CD4-positive, alpha-beta T cell treated with Interleukin-21 for 1 hour (primary cell): ENCODE data around the gene PIM1.
"Not testable (repeated sequence)": the region's sequence is repeated elsewhere in the genome, so short reads cannot be mapped to it uniquely, and the experiment has no call there.

ENCODE experiments used
- DNase-seq: peaks from one replicate; pipeline ENCODE4 v3.0.0-alpha.2; 2020

Gene PIM1

DNA sequence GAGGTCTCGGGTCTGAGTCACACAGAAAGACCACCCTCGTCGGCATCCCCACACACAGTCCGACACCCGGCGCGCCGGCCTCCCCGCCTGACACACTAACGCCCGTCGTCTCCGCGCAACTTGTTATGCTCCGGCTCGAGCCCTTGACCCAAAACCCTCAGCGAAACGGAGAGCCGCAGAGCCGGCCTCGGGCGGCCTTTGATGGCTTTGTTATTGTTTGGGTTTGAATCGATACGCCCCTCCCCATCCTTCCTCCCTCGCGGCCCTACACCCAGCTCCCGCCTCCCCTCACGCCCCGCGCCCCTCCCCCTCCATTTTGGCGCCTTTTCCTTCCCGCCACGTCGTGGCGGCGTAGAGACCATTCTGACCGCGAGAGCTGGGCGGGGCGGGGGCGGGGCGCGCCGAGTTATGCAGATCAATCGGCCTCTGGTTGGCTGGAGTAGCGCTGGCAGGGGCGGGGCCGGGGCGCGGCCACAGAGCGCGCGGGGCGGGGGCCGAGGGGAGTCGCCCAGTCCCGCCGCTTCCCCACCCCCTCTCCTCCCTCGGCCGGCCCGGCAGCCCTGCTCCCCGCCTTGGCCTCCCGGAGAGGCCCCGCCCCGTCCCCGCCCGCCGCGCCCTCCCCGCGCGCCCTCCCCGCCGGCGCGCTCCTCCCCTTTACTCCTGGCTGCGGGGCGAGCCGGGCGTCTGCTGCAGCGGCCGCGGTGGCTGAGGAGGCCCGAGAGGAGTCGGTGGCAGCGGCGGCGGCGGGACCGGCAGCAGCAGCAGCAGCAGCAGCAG, at the start of gene PIM1:
Gene PIM1, plus strand, starts transcription at position 657 of the 777 bp plus-strand sequence. CDS start 424 bp downstream, outside the sequence.
- DNase-seq: peak; percentile 99

GRCh38 chr6:37121556-37121955, 48.4 kb upstream of the PIM1 start:
- no peak for DNase-seq

DNA sequence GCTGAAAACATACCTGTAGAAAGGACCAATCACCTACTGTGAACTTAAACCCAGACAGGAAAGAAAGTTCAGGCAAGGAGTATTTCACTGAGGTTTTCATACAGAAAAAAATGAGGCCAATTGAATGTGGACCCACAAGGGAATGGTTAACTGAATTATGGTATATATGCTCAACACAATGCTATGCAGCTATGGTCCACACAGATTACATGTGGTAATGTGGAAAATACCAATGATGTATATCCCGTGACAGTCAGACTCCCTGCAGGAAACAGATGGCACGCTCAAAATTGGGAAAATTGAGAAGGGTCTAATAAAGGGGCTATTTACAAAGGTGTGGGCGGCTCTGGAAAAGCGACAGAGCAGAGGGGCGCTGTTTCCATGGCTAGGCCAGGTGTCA, 47.1 kb upstream of the PIM1 start:
- DNase-seq: no peak

- no peak for DNase-seq
These were observed 45.8 kb upstream of the PIM1 start for GRCh38 chr6:37123957-37124729.

- no peak for DNase-seq
These were observed 44.0 kb upstream of the PIM1 start for GRCh38 chr6:37125774-37126492.

- DNase-seq: no peak
These were observed 43.4 kb upstream of the PIM1 start for GRCh38 chr6:37126493-37126958.

- DNase-seq: no peak
These were observed 42.9 kb upstream of the PIM1 start for GRCh38 chr6:37126961-37127616.

GRCh38 chr6:37127961-37128862, 41.7 kb upstream of the PIM1 start:
- no peak for DNase-seq

DNA sequence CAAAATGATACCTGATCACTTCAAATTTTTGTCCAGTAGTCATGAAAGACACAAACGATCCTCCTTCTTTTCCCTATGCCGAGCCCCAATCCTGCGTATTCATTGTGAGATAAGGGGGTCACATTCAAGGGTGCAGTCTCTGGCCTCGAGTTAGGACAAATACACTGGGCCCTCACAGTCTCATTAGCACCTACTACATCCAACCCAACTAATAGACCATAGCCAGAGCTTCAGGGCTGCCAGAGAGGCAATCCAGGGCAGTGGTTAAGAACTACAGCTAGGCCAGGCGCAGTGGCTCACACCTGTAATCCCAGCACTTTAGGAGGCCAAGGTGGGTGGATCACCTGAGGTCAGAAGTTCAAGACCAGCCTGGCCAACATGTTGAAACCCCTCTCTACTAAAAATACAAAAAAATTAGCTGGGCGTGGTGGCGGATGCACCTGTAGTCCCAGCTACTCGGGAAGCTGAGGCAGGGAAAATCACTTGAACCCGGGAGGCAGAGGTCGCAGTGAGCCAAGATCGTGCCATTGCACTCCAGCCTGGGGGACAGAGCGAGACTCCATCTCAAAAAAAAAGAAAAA, 41.0 kb upstream of the PIM1 start:
- not testable (repeated sequence) for DNase-seq

- no peak for DNase-seq
These were observed 40.4 kb upstream of the PIM1 start for GRCh38 chr6:37129566-37129965.

DNA sequence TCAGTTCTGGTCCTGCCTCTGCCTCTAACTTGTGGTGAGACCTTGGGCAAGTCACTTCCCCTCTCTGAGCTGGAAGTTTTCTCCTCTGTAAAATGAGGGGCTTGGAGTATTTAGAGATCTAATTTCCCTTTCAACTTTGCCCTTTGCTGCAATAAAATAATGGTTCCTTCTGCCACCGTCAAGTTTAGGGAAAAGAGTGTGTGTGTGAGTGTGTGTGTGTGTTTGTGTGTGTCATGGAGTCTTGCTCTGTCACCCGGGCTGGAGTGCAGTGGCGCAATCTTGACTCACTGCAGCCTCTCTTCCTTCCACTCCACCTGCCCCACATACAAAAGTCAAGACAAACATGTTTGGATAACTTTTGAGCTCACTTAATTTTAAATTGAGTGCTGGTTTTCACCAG, 39.2 kb upstream of the PIM1 start:
- DNase-seq: no peak

DNA sequence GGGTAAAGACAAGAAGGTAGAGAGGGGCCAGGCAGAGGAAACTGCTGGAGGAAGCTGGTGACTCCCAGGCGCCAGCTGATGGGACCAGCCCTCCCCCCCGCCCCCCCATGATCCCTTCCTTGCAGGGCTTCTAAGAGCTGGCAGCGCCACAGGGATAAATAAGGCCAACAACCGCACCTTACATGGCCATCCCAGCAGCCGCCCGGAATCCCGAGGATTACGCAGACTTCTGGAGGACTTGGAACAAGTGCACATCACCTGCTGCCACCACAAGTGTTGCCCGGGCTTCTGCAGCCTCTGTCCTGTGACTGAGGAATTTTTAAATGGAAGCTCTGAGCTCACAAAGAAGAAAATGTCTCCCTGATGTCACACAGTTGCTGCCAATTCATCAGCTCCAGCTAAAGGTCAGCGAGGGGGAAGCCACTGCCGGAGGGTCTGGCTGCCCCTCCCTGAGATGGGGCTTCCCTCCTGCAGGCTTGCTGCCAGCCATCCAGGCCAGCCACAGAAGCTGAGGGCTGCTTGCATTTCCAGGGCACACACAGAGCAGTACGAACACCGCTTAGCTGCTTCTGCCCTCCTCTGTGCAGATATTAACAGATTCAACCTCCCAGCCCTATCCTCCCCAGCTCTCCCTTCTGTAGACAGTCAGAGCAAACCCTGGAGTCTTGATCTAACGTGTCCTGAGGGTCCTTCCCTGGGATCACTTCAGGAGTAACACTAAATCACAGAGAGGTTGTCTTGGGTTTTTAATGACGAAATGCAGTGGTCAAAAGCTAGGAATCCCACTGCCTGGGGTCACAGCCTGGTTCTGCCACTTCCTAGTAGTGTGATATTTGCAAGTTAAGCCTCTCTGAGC, 38.6 kb upstream of the PIM1 start:
- no peak for DNase-seq

- no peak for DNase-seq
These were observed 38.0 kb upstream of the PIM1 start for GRCh38 chr6:37131960-37132253.

- DNase-seq: no peak
These were observed 35.9 kb upstream of the PIM1 start for GRCh38 chr6:37134036-37134395.

DNA sequence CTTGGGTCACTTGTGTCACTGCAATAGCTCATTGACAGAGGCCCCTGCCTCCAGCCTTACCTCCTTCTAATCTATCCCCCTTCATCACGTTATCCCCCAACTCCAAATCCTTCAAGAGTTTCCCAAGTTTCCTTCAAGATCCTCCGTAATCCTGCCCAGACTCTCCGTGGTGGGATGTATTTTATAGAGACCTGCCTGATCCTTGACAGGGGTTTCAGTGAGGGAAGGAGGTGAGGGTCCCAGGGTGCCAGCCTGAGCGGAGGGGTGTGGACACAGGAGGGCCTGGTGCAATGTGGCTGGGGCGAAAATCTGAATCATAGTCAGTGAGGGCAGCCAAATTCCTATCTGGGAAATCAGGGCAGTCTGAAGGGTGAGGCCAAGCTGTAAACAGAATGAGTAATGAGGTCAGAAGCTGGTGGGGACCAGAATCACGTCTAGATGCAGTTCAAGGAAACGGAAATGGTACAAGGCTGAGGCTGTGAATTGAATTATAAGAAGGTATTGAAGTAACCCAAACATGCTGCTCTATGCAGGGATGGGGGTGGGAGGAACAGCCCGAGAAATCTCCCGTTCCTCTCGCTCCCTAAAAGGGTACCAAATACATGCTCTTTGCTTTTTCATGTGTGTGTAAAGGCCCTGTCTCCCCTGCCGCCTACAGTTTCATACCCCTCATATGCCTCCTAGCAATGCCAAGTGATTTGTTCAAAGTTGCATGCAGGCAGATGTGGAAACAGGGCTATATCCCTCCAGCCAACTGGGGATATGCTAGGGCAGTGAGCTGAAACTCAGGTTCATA, 35.4 kb upstream of the PIM1 start:
- peak; percentile 64 for DNase-seq

DNA sequence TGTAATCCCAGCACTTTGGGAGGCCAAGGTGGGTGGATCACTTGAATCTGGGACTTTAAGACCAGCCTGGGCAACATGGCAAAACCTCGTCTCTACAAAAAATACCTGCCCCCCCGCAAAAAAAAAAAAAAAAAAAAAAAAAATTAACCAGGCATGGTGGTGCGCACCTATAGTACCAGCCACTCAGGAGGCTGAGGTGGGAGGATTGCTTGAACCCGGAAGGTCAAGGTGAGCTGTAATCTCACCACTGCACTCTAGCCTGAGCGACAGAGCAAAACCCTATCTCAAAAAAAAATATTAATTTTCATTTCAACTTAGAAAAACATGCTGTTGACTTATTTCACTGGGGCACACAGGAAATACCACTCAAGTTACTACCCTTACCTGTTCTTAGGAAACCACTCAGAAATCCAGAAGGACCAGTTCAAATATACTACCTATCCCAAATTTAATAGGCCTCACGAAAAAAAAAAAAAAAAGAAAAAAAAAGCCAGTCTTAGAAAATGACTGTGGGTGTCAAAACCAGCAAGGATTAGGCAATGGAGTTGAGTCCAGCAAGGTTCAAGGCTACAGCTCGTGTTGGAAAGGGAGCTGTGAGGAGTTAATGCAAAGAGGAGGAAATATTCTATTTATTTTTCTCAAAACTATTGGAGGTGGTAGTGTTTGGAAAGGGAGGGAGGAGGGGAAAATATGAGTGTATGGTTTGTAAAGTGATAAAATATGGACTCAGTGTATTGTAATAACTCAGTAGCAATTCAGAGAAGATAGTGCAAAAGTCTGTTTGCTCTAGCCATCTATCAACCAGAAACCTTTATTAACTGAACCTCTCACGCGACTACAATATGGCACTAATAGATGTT, 33.9 kb upstream of the PIM1 start:
- DNase-seq: no peak

GRCh38 chr6:37136821-37137200, 33.1 kb upstream of the PIM1 start:
- DNase-seq: no peak

- DNase-seq: peak; percentile 58
These were observed 32.5 kb upstream of the PIM1 start for GRCh38 chr6:37137201-37138090.
